ENCODE data around the gene SNCAIP. TPM values are rescaled to one million over a fixed set of nuclear protein-coding genes. Genes with fewer than 3 reads are reported as not detected.

SNCAIP gene
- total and polyA plus RNA-seq, 9 of the 15 experiments (the other 6 are each of a cell fraction or from before 2014, with no cell fraction given), result 0.04 TPM; not detected in 8

- no peak overlapping the region for H3K4me2 ChIP-seq (ENCODE audit: insufficient read depth, low read length)
- H3K4me1 ChIP-seq (replicated peaks in 1 of 2; ENCODE audit: control insufficient read depth in 2 of 2, insufficient read depth in 2 of 2, low read length in 2 of 2), result peaks cover 0 to 3% of the 10 kb centered on the region in 2 experiments; a peak in 1 of 5 replicates
- H3K27ac ChIP-seq (ENCODE audit: extremely low read depth, low read depth, low read length), result no peak overlapping the region
- H3K36me3 ChIP-seq (ENCODE audit: control insufficient read depth, insufficient read depth, low read length), result no peaks in the 10 kb centered on the region
- no peak overlapping the region for H2AFZ ChIP-seq (ENCODE audit: low read depth, low read length)
- FAIRE-seq (no peak), DNase-seq (ENCODE audit: extremely low read depth in 1 of 4, low spot score in 3 of 4) (no peak), ATAC-seq (no peak)
- no peaks in the 10 kb centered on the region for H4K20me1 ChIP-seq (replicated peaks; ENCODE audit: control insufficient read depth, insufficient read depth, low read length)
- in situ Hi-C loops (cut with MboI), result no loop called here
- ChIA-PET POLR2A (no interaction called here), CTCF (ENCODE audit: low intra/inter-chr PET ratio) (no interaction called here)
- no peak overlapping the region for H3K9ac ChIP-seq (ENCODE audit: insufficient read depth in 1 of 2, low read depth in 2 of 2, low read length in 2 of 2)
- no peak overlapping the region for H3K4me3 ChIP-seq
- no TSS peak for BruUV-seq (replicated peaks)
- intact Hi-C loops (cut with micrococcal nuclease), result no loop called here
- no peak for TF ChIP-seq SMC3 (conservative IDR thresholded peaks at IDR 0.05; ENCODE audit: insufficient read depth, low read depth, low read length)
- no peak for TF ChIP-seq MECOM (CRISPR knock-in tag; IDR thresholded peaks at IDR 0.05)
- TF ChIP-seq, protein P1, sequence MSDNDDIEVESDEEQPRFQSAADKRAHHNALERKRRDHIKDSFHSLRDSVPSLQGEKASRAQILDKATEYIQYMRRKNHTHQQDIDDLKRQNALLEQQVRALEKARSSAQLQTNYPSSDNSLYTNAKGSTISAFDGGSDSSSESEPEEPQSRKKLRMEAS (CRISPR knock-in tag; IDR thresholded peaks at IDR 0.05), result no peak
- TF ChIP-seq SMARCA4 (IDR thresholded peaks at IDR 0.05), result no peak
- TF ChIP-seq ZNF449 (CRISPR knock-in tag; IDR thresholded peaks at IDR 0.05), result no peak
- TF ChIP-seq CHCHD3 (CRISPR knock-in tag; IDR thresholded peaks at IDR 0.05), result no peak
- no peak for TF ChIP-seq FOS (IDR thresholded peaks at IDR 0.05; ENCODE audit: extremely low read depth, insufficient read length)
- no peak for TF ChIP-seq TRIM28 (IDR thresholded peaks at IDR 0.05)
- TF ChIP-seq WHSC1 (IDR thresholded peaks at IDR 0.05; ENCODE audit: low read length), result no peak
- no peak for TF ChIP-seq MYBL2 (IDR thresholded peaks at IDR 0.05; ENCODE audit: low read depth)
- TF ChIP-seq MYBL2 (CRISPR knock-in tag; IDR thresholded peaks at IDR 0.05; ENCODE audit: borderline replicate concordance), result no peak
- no peak for TF ChIP-seq PURB (CRISPR knock-in tag; IDR thresholded peaks at IDR 0.05; ENCODE audit: low read depth)
- no peak for TF ChIP-seq TFAP4 (CRISPR knock-in tag; IDR thresholded peaks at IDR 0.05; ENCODE audit: borderline replicate concordance)
- no peak for TF ChIP-seq EHMT2 (IDR thresholded peaks at IDR 0.05)
- H3K9me3 ChIP-seq (replicated peaks; ENCODE audit: control insufficient read depth, insufficient read depth, low read depth, low read length), result no peaks in the 10 kb centered on the region
- no peaks in the 10 kb centered on the region for H3K27me3 ChIP-seq (ENCODE audit: control insufficient read depth in 2 of 2, insufficient read depth in 2 of 2, low read length in 2 of 2)
- H3K79me2 ChIP-seq (ENCODE audit: control insufficient read depth, insufficient read depth, low read length), result no peaks in the 10 kb centered on the region
- H3K9me1 ChIP-seq (ENCODE audit: control insufficient read depth, insufficient read depth, low read length), result no peaks in the 10 kb centered on the region
Measured at GRCh38 chr5:122264610-122265009, 47.4 kb upstream of the SNCAIP start.
